Neural progenitor cell (in vitro differentiated cells): ENCODE measurements around the gene NDUFC2. TPM values are rescaled to one million over a fixed set of nuclear protein-coding genes. Genes with fewer than 3 reads are reported as not detected.

Source experiments
- DNase-seq: peaks from one replicate; pipeline ENCODE4 v3.0.0-alpha.2; 2016; ENCODE audit warnings: low spot score
- H2AFZ ChIP-seq: fragments of 200-600 bp; sonication (generic); replicated peaks from 2 replicates; pipeline ENCODE4 v1.6.1; 2016; ENCODE audit warnings: antibody characterized with exemption
- H3F3A ChIP-seq: fragments of 200-600 bp; sonication (generic); 2 replicates; pipeline ENCODE4 v1.6.1; 2016; ENCODE audit warnings: antibody characterized with exemption, low read depth
- H3K27ac ChIP-seq: fragments of 200-600 bp; sonication (generic); 2 replicates; pipeline ENCODE4 v1.5.1; 2016; ENCODE audit warnings: mild to moderate bottlenecking
- H3K27me3 ChIP-seq: fragments of 200-600 bp; sonication (generic); 2 replicates; pipeline ENCODE4 v1.6.1; 2016; ENCODE audit warnings: mild to moderate bottlenecking, moderate library complexity
- H3K36me3 ChIP-seq: fragments of 200-600 bp; sonication (generic); 2 replicates; pipeline ENCODE4 v1.5.1; 2016
- H3K4me1 ChIP-seq: fragments of 200-600 bp; sonication (generic); 2 replicates; pipeline ENCODE4 v1.6.1; 2016; ENCODE audit warnings: mixed run types
- H3K4me2 ChIP-seq: fragments of 200-600 bp; sonication (generic); 2 replicates; pipeline ENCODE4 v1.6.1; 2016
- H3K4me3 ChIP-seq: fragments of 200-600 bp; sonication (generic); 2 replicates; pipeline ENCODE4 v1.5.1; 2016
- H3K79me2 ChIP-seq: fragments of 200-600 bp; sonication (generic); 2 replicates; pipeline ENCODE4 v1.6.1; 2016; ENCODE audit warnings: low read depth
- H3K9ac ChIP-seq: fragments of 200-600 bp; sonication (generic); 2 replicates; pipeline ENCODE4 v1.6.1; 2016
- H3K9me3 ChIP-seq: fragments of 200-600 bp; sonication (generic); 2 replicates; pipeline ENCODE4 v1.5.1; 2016; ENCODE audit warnings: low read depth
- H4K20me1 ChIP-seq: fragments of 200-600 bp; sonication (generic); 2 replicates; pipeline ENCODE4 v1.6.1; 2016; ENCODE audit warnings: low read depth
- H3K27ac Mint-ChIP-seq: 3 replicates; pipeline ENCODE4 v1.8.0; 2021; ENCODE audit warnings: mixed read lengths
- H3K27me3 Mint-ChIP-seq: 2 replicates; pipeline ENCODE4 v1.8.0; 2022; ENCODE audit warnings: low read depth, mild to moderate bottlenecking, inconsistent platforms, moderate library complexity, mixed read lengths; ENCODE audit not compliant: insufficient read depth
- H3K36me3 Mint-ChIP-seq: 3 replicates; pipeline ENCODE4 v1.8.0; 2021; ENCODE audit warnings: mixed read lengths
- H3K4me1 Mint-ChIP-seq: 3 replicates; pipeline ENCODE4 v1.8.0; 2021; ENCODE audit warnings: mixed read lengths
- H3K4me3 Mint-ChIP-seq: 3 replicates; pipeline ENCODE4 v1.8.0; 2021; ENCODE audit warnings: mild to moderate bottlenecking, moderate library complexity, mixed read lengths
- H3K9me3 Mint-ChIP-seq: 3 replicates; pipeline ENCODE4 v1.8.0; 2020; ENCODE audit warnings: mixed read lengths
- CTCF ChIP-seq: fragments of 200-600 bp; sonication (generic); IDR thresholded peaks from 2 replicates; pipeline ENCODE4 v1.5.1; 2017; ENCODE audit warnings: antibody characterized with exemption, mild to moderate bottlenecking
- EZH2 ChIP-seq: fragments of 200-600 bp; sonication (generic); IDR thresholded peaks from 2 replicates; pipeline ENCODE4 v1.6.1; 2017; ENCODE audit warnings: antibody characterized with exemption, mild to moderate bottlenecking, moderate library complexity
- EZH2phosphoT487 ChIP-seq: fragments of 200-600 bp; sonication (generic); IDR thresholded peaks from 2 replicates; pipeline ENCODE4 v1.6.1; 2017; ENCODE audit warnings: antibody characterized with exemption
- total RNA-seq: library from RNA; depleted of rRNA; stranded (reverse); fragments of >200 nt; gene quantifications from 2 replicates; pipeline ENCODE4 v1.2.3, GENCODE V29; 2015; ENCODE audit warnings: low replicate concordance

Gene NDUFC2
- total RNA-seq, 1 donor from 2014 or later: 36.7 TPM

- Histone ChIP-seq H3K27me3 (no peaks in the 10 kb centered on the region), H3F3A (no peaks in the 10 kb centered on the region), H3K27ac (no peak overlapping the region), H3K9ac (no peak overlapping the region), H4K20me1 (no peaks in the 10 kb centered on the region), H3K36me3 (no peaks in the 10 kb centered on the region), H3K9me3 (no peaks in the 10 kb centered on the region), H2AFZ (no peak overlapping the region), H3K4me3 (no peak overlapping the region), H3K79me2 (no peaks in the 10 kb centered on the region), H3K4me1 (peaks cover 4% of the 10 kb centered on the region), H3K4me2 (no peak overlapping the region)
- Mint-ChIP-seq H3K27ac (no peak overlapping the region), H3K4me1 (peaks cover 10% of the 10 kb centered on the region), H3K27me3 (peaks cover 5% of the 10 kb centered on the region), H3K4me3 (no peak overlapping the region), H3K36me3 (peaks cover 2% of the 10 kb centered on the region), H3K9me3 (no peaks in the 10 kb centered on the region)
- TF ChIP-seq CTCF (no peak), EZH2phosphoT487 (no peak), EZH2 (no peak)
- DNase-seq: no peak
Observed at GRCh38 chr11:78038697-78039313, 40.9 kb downstream of the NDUFC2 start.

- Histone ChIP-seq H3K27me3 (no peaks in the 10 kb centered on the region), H3K4me1 (peaks cover 4% of the 10 kb centered on the region), H3K36me3 (no peaks in the 10 kb centered on the region), H3K79me2 (no peaks in the 10 kb centered on the region), H3K4me2 (no peak overlapping the region), H3K27ac (no peak overlapping the region), H3K9ac (no peak overlapping the region), H3K9me3 (no peaks in the 10 kb centered on the region), H3K4me3 (no peak overlapping the region), H4K20me1 (no peaks in the 10 kb centered on the region), H3F3A (no peaks in the 10 kb centered on the region), H2AFZ (no peak overlapping the region)
- Mint-ChIP-seq H3K4me3 (no peak overlapping the region), H3K36me3 (peaks cover 2% of the 10 kb centered on the region), H3K27me3 (peaks cover 2% of the 10 kb centered on the region), H3K9me3 (no peaks in the 10 kb centered on the region), H3K4me1 (peaks cover 6% of the 10 kb centered on the region), H3K27ac (peak overlapping the region; percentile 67)
- DNase-seq: no peak
- TF ChIP-seq CTCF (no peak), EZH2 (no peak), EZH2phosphoT487 (no peak)
Observed at GRCh38 chr11:78037825-78038620, 41.6 kb downstream of the NDUFC2 start.

GRCh38 chr11:78037056-78037455, 42.6 kb downstream of the NDUFC2 start:
- H3K4me1 ChIP-seq: peaks cover 4% of the 10 kb centered on the region
- Mint-ChIP-seq H3K27me3 (peaks cover 2% of the 10 kb centered on the region), H3K4me3 (no peak overlapping the region), H3K36me3 (peaks cover 2% of the 10 kb centered on the region), H3K9me3 (no peaks in the 10 kb centered on the region), H3K4me1 (peaks cover 6% of the 10 kb centered on the region), H3K27ac (no peak overlapping the region)
- H3F3A ChIP-seq: no peaks in the 10 kb centered on the region
- no peaks in the 10 kb centered on the region for H3K79me2 ChIP-seq
- no peak overlapping the region for H3K4me3 ChIP-seq
- no peak for TF ChIP-seq EZH2phosphoT487
- no peak for TF ChIP-seq EZH2
- no peak for TF ChIP-seq CTCF
- no peaks in the 10 kb centered on the region for H3K9me3 ChIP-seq
- H3K4me2 ChIP-seq: no peak overlapping the region
- H3K27ac ChIP-seq: no peak overlapping the region
- no peak for DNase-seq
- no peak overlapping the region for H3K9ac ChIP-seq
- H3K27me3 ChIP-seq: no peaks in the 10 kb centered on the region
- no peak overlapping the region for H2AFZ ChIP-seq
- H4K20me1 ChIP-seq: no peaks in the 10 kb centered on the region
- no peaks in the 10 kb centered on the region for H3K36me3 ChIP-seq
